Epithelial cell of prostate (primary cell): ENCODE data around the gene MICAL2.

Source experiments
- DNase-seq: peaks from one replicate; pipeline ENCODE4 v3.0.0-alpha.2; 2011; ENCODE audit warnings: low read depth, low spot score
- H3K27ac ChIP-seq: fragments of 450-650 bp; 2 replicates; pipeline ENCODE4 v1.5.1; 2017; ENCODE audit warnings: mild to moderate bottlenecking

Gene MICAL2

GRCh38 chr11:12147827-12148226 is 37.4 kb downstream of the MICAL2 start:
- no peak for DNase-seq
- H3K27ac ChIP-seq = no peak overlapping the region

GRCh38 chr11:12148466-12148865 is 38.1 kb downstream of the MICAL2 start:
- DNase-seq = no peak
- H3K27ac ChIP-seq = peak overlapping the region; percentile 2

GRCh38 chr11:12148882-12149281 is 38.5 kb downstream of the MICAL2 start:
- DNase-seq = no peak
- H3K27ac ChIP-seq = peak overlapping the region; percentile 2

- no peak for DNase-seq
- peak overlapping the region; percentile 2 for H3K27ac ChIP-seq
These were observed 39.4 kb downstream of the MICAL2 start for GRCh38 chr11:12149672-12150225.

- peak overlapping the region; percentile 4 for H3K27ac ChIP-seq
- DNase-seq = no peak
These were observed 40.5 kb downstream of the MICAL2 start for GRCh38 chr11:12150831-12151382.

- H3K27ac ChIP-seq = no peak overlapping the region
- DNase-seq = no peak
These were observed 41.9 kb downstream of the MICAL2 start for GRCh38 chr11:12152321-12152720.

- no peak for DNase-seq
- H3K27ac ChIP-seq = peak overlapping the region; percentile 10
These were observed 44.7 kb downstream of the MICAL2 start for GRCh38 chr11:12154871-12155668.

GRCh38 chr11:12155696-12156095 is 45.3 kb downstream of the MICAL2 start:
- H3K27ac ChIP-seq = peak overlapping the region; percentile 100
- no peak for DNase-seq

GRCh38 chr11:12156301-12157140 is 46.1 kb downstream of the MICAL2 start:
- DNase-seq = no peak
- H3K27ac ChIP-seq = peak overlapping the region; percentile 100

GRCh38 chr11:12157241-12157661 is 46.9 kb downstream of the MICAL2 start:
- DNase-seq = no peak
- peak overlapping the region; percentile 100 for H3K27ac ChIP-seq

GRCh38 chr11:12158909-12159308 is 48.5 kb downstream of the MICAL2 start:
- no peak for DNase-seq
- peak overlapping the region; percentile 100 for H3K27ac ChIP-seq

- H3K27ac ChIP-seq = peak overlapping the region; percentile 100
- no peak for DNase-seq
These were observed 49.1 kb downstream of the MICAL2 start for GRCh38 chr11:12159351-12160099.

- DNase-seq = no peak
- H3K27ac ChIP-seq = peak overlapping the region; percentile 100
These were observed 49.8 kb downstream of the MICAL2 start for GRCh38 chr11:12160231-12160630.

GRCh38 chr11:12160680-12161079 is 50.3 kb downstream of the MICAL2 start:
- peak overlapping the region; percentile 100 for H3K27ac ChIP-seq
- DNase-seq = no peak

GRCh38 chr11:12161137-12161536 is 50.7 kb downstream of the MICAL2 start:
- no peak for DNase-seq
- H3K27ac ChIP-seq = peak overlapping the region; percentile 100

- peak overlapping the region; percentile 100 for H3K27ac ChIP-seq
- DNase-seq = no peak
These were observed 51.4 kb downstream of the MICAL2 start for GRCh38 chr11:12161603-12162350.

- H3K27ac ChIP-seq = peak overlapping the region; percentile 100
- no peak for DNase-seq
These were observed 52.3 kb downstream of the MICAL2 start for GRCh38 chr11:12162652-12163051.

GRCh38 chr11:12163181-12163941 is 53.0 kb downstream of the MICAL2 start:
- DNase-seq = no peak
- H3K27ac ChIP-seq = peak overlapping the region; percentile 100
